Ramos (cell line): ENCODE results near the gene TIMP3.

ENCODE experiments used
- in situ Hi-C: fragments of 300-500 bp; cut with MboI; formaldehyde crosslinking; loops from one replicate; pipeline ENCODE4 v1.14.3; 2022; ENCODE audit warnings: low sequenced_read_pairs; ENCODE audit not compliant: unreplicated experiment

The TIMP3 gene

DNA sequence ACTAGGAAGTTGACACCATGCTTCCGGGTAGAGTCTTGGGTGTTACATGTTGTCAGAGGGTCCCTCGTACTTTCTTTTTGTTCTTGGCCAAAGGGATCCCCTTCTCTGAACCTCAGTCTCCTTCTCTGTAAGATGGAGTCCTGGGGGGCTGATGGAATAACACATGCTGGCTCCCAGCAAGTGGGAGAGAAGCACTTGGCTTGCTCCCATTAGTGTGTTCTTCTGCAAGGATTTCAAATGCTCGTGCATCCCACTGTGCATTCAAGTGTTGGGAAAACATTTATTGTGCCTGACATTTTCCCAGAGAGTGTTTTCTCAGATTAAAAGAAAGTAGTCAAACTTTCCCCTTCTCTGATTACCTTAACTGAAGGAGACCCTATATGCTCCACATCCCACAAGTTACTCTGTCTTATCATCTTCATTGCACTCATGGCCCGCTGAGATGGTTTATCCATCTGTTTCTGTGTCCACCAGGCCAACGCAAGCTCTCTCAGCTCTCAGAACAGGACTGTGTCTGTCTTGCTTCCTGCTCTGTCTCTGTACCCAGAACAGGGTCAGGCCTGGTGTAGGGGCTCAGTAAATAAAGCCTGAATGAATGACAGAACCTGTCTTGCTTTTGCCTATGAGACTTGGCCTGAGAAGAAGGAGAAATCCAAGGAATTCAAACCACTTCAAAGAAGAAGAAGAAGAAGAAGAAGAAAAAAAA lies 16.0 kb upstream of the TIMP3 start:
- in situ Hi-C loops, result no loop called here

DNA sequence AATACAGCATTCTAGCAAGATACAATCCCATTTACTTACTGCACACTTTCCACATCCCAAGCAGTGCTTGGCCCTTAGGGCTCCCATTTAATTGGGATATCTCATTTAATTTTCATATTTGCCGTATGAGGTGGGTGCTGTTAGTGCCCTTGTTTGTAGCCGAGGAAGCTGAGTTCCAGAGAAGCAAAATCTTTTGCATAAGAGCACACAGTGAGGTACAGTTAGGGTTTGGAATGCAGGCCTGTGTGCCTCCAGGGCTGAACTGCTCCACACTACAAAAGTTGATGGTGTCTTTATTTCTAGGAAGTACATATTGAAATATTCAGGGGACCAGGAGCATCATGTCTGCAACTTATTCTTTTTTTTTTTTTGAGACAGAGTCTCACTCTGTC lies 15.5 kb upstream of the TIMP3 start:
- in situ Hi-C loops, result no loop called here

- in situ Hi-C loops, result no loop called here
Observed at GRCh38 chr22:32788904-32789624, 12.4 kb upstream of the TIMP3 start.

DNA sequence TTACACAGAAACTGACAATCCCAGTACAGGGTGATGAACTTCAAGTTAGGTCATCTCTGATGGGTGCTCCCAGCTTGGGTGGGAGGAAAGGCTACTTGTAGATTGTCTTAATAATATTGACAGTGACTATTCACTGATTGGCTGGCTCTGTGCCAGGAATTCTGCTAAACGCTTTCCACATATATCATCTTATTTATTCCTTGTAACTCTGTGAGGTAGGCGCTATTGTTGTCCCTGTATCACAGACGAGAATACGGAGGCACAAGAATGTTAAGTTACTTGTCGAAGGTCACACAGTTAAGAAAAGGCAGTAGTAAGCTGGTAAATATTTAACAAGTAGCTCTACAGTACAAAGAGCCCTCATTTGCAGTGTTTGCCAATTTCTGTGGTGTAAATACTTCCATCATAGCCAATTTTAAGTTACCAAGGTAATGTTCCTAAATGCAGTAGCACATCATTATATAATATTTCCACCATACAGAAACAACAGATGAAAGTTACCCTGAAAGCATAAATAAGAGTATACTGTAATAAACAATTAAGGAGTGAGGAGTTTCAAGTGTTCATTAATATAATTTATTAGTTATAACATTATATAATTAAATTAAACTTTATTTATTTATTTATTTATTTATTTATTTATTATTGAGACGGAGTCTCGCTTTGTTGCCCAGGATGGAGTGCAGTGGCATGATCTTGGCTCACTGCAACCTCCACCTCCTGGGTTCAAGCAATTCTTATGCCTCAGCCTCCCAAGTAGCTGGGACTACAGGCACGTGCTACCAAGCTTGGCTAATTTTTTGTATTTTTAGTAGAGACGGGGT lies 11.5 kb upstream of the TIMP3 start:
- in situ Hi-C loops, result loop anchor here (10.0 kb wide), 1 partner anchor 265 kb away; no protein-coding TSS in a partner anchor

- in situ Hi-C loops, result loop anchor here (10.0 kb wide), 1 partner anchor 266 kb away; no protein-coding TSS in a partner anchor
Observed at GRCh38 chr22:32791056-32791455, 10.4 kb upstream of the TIMP3 start.

DNA sequence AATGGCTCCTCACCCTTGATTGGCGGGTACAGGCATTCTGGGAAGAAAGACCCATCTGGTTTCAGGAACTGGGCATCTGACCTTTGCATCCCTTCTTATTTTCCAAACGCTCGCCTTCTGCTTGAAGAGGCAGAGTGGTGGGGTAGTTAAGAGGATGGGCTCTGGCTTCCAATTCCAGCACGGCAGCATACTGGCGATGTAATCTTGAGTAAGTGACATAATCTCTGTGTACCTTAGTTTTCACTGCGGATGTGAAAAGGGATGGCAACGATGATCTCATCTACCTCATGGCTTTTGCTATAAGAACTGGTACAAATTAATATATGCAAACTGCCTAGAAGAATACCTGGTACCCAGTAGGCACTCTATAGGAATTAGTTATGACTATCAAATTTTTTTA lies 10.0 kb upstream of the TIMP3 start:
- in situ Hi-C loops, result loop anchor here (10.0 kb wide), 1 partner anchor 267 kb away; no protein-coding TSS in a partner anchor

GRCh38 chr22:32793589-32793988 lies 7.9 kb upstream of the TIMP3 start:
- in situ Hi-C loops, result loop anchor here (10.0 kb wide), 1 partner anchor 269 kb away; no protein-coding TSS in a partner anchor

DNA sequence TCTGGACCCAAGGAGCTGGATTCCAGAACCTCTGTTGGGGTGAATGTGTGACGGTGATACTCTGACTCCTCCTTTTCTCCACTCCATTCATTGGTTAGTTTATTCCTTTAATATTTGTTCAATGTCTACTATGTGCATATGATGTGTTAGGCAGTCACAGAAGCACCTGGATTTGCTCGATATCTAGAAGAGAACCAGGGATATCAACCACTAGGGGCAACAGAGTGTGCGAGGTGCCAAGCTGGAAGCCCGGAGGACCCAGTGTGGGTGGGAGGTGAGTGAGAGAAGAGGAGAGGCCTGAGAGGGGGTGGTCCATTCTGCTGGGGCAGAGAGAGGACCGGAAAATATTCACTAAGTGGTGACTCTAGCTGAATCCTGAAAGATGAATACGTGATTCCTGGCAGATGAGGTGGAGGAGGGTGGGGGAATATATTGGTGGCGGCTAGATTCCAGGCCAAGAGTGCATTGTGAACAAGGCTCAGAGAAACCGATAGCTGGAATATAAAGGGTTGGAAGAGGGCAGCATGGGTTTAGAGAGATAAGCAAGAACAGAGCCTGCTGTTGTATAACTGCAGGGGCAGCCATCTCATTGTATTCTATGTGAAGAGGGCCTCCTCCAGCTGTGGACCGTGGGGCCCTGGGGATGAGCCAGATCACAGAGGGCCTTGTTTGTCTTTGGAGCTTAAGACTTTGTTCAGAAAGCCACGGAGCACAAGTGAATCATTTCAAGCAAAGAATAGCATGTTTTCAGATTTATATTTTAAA lies 6.9 kb upstream of the TIMP3 start:
- in situ Hi-C loops, result loop anchor here (10.0 kb wide), 1 partner anchor 270 kb away; no protein-coding TSS in a partner anchor

DNA sequence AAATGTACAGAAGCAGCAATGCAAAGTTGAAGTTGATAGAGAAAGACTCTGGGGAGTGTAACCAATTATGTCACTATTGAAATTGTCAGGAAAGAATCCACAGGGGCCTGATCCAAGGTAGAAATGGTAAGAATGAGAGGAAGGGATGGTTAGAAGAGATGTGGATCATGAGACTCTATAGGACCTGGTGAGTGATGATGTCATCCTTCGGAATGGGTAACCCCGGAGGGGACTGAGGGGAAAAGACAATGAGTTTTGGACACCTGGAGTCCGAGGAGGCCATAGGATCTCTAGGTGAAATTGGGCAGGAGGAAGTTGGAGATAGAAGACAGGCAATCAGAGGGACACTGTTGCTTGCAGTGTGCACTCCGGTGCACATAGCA lies 6.3 kb upstream of the TIMP3 start:
- in situ Hi-C loops, result loop anchor here (10.0 kb wide), 1 partner anchor 270 kb away; no protein-coding TSS in a partner anchor

- in situ Hi-C loops, result loop anchor here (10.0 kb wide), 1 partner anchor 272 kb away; no protein-coding TSS in a partner anchor
Observed at GRCh38 chr22:32796865-32797573, 4.5 kb upstream of the TIMP3 start.

- in situ Hi-C loops, result loop anchor here (10.0 kb wide), 1 partner anchor 275 kb away; no protein-coding TSS in a partner anchor
Observed at GRCh38 chr22:32799496-32799895, 2.0 kb upstream of the TIMP3 start.

- in situ Hi-C loops, result no loop called here
Observed at GRCh38 chr22:32800158-32800882, 1.2 kb upstream of the TIMP3 start.

DNA sequence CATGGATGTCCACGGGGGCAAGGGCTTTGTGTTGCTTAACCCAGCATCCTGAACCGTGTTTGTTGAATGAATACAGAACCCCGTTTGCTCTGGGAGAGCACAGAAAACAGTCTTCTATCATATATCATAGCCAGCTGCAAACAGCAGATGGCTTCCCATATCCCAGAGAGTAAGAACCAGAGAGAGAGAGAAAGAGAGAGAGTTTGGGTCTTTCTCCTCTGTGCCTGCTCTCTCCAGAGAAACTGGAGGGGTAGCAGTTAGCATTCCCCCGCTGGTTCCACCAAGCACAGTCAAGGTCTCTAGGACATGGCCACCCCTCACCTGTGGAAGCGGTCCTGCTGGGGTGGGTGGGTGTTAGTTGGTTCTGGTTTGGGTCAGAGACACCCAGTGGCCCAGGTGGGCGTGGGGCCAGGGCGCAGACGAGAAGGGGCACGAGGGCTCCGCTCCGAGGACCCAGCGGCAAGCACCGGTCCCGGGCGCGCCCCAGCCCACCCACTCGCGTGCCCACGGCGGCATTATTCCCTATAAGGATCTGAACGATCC lies 440 bp upstream of the TIMP3 start:
- in situ Hi-C loops, result no loop called here

- in situ Hi-C loops, result no loop called here
Observed at GRCh38 chr22:32802237-32802765, 796 bp downstream of the TIMP3 start.

DNA sequence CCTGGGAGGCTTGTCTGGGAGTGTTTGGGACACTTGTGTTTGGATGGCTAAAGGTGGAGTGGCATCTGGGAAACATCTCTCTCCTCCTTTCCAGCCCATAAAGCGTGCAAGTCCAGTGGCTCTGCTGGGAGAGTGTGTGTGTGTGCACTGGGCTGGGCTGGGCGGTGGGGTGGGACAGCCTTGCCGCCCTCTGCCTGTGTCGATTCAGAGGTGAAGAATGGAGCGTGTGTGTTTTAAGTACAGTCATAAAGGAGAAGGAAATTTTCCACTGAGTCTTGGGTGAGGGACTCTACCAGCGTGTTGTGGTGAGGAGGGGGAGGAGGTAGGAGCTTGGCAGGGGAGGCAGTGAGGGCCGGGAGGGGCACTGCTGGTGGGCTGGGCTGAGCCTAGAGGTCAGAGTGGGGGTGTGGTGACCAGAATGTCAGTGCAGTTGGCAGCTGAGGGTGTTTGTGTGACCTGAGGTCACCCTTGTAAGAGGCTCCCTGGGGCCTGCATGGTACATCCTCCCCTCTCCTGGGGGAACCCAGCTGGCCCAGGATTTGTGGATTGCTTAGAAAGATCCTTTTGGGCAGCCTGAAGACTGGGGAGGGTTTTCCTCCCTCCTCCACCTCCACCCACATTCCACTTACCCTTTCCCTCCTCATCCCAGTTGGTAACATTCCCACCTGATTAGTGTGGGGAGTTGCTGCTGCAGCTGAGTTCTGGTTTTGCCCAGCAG lies 1.7 kb downstream of the TIMP3 start:
- in situ Hi-C loops, result no loop called here

GRCh38 chr22:32803738-32804435 lies 2.4 kb downstream of the TIMP3 start:
- in situ Hi-C loops, result no loop called here
